Omental fat pad (tissue), 4 donors: ENCODE measurements around the gene ERP44. TPM values are rescaled to one million over a fixed set of nuclear protein-coding genes. Genes with fewer than 3 reads are reported as not detected.

Experiments used
- ATAC-seq: fragments of 150-250 bp; one replicate; pipeline ENCODE4 v1.9.1; 2016; ENCODE audit warnings: mild to moderate bottlenecking, moderate library complexity; ENCODE audit not compliant: low FRiP score
- DNase-seq: peaks from one replicate; pipeline ENCODE4 v3.0.0-alpha.2; 2019; ENCODE audit warnings: low spot score
- total RNA-seq, 4 donors: library from RNA; depleted of rRNA; stranded (reverse); fragments of >200 nt; gene quantifications; one replicate each; pipeline ENCODE4 v1.1.0, GENCODE V29; 2016
- TF ChIP-seq, protein P1 (sequence below), 3 donors: fragments of 450-650 bp; IDR thresholded peaks; one replicate each; pipeline ENCODE4 v1.5.1; 2016 to 2017; ENCODE audit warnings: antibody characterized with exemption in 3 of 3, mild to moderate bottlenecking in 3 of 3, moderate library complexity in 2 of 3

ERP44 gene
- total RNA-seq, 4 donors from 2014 or later = 14.1 to 21.4 (median 16.1) TPM

DNA sequence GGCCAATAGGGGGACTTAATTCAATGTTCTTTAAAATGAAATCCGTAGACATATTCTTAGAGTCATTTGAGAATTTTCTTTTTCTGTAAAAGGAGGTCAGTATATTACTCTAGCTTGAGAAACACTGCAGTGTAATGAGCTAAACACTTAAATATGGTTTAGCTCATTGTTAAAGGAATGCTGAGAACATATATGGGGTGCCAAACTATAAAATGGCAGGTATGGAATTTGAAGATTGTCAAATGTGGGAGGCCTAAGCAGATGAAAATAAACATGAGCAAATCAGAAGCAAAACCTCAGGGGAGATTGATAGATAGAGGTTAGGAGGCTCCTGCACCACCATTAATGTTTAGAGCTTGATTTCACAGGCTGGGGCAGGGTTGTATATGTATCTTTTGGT is 134.5 kb downstream of the ERP44 start:
- TF ChIP-seq, protein P1, sequence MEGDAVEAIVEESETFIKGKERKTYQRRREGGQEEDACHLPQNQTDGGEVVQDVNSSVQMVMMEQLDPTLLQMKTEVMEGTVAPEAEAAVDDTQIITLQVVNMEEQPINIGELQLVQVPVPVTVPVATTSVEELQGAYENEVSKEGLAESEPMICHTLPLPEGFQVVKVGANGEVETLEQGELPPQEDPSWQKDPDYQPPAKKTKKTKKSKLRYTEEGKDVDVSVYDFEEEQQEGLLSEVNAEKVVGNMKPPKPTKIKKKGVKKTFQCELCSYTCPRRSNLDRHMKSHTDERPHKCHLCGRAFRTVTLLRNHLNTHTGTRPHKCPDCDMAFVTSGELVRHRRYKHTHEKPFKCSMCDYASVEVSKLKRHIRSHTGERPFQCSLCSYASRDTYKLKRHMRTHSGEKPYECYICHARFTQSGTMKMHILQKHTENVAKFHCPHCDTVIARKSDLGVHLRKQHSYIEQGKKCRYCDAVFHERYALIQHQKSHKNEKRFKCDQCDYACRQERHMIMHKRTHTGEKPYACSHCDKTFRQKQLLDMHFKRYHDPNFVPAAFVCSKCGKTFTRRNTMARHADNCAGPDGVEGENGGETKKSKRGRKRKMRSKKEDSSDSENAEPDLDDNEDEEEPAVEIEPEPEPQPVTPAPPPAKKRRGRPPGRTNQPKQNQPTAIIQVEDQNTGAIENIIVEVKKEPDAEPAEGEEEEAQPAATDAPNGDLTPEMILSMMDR (IDR thresholded peaks at IDR 0.05) = no peak
- DNase-seq (no peak), ATAC-seq (no peak)

DNA sequence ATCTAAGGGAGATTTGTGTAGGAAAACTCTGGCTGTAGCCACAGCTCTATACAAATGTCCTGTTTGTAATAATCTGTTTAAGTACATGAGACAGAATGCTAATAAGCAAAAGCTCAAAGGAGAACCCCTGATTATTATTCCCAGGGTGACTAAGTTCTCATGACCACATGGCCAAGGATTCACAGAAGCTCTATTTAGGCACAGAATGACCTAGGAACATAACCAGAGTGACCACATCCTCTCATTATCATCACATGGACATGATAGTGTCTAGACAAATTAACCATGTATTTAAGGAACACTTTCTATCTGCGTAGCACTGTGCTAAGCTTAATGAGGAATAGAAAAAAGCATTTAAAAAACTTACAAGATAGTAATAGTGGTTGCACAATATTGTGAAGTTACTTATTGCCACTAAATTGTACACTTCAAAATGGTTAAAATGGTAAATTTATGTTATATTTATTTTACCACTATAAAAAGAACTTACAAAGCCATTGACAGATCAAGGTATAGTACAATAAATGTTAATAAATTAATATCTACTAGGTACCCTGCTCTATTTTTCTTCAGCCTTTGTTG is 136.0 kb downstream of the ERP44 start:
- DNase-seq (no peak), ATAC-seq (no peak)
- TF ChIP-seq, protein P1 (IDR thresholded peaks at IDR 0.05) = no peak

DNA sequence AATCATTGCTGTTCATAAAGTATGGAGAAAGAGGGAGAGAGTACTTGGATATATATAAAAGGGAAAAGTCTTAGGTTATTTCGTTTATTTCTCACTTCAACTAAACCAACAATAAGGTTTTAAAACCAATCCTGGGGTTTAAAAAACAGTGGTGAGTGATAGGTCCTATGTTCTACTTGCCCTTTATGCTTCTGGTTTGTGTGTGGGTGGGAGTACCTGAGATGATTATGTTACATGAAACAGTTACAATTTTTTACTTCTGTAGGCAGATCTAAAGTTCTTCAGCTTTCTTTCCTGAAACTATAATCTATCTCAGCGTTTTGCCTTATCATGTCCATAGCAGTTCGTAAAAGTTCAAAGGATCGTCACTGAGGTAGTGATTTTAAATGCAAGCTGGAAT is 143.2 kb downstream of the ERP44 start:
- ATAC-seq = no peak

DNA sequence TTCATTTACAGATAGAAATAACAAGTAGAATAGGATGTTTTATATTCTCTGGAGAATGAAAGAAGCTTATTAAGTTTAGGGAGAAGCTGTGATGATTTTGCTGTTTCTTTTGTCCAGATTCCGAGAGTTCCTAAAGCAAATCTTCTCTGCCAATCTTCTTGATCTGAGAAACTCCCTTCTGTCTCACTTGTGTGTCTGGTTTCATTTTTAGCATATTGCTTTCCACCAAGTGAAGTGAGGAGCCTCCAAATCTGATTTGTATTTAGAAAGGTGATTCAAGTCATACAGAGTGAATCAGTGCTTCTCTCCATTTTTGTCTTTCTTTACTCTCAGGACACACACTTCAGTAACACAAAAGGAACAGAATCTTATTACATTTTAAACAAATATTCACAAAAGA is 144.0 kb downstream of the ERP44 start:
- TF ChIP-seq, protein P1 (IDR thresholded peaks at IDR 0.05) = no peak
- DNase-seq (no peak), ATAC-seq (no peak)

More for the DNA sequence above, 143.2 kb downstream of the ERP44 start:
- DNase-seq = no peak
- TF ChIP-seq, protein P1 (IDR thresholded peaks at IDR 0.05) = no peak

DNA sequence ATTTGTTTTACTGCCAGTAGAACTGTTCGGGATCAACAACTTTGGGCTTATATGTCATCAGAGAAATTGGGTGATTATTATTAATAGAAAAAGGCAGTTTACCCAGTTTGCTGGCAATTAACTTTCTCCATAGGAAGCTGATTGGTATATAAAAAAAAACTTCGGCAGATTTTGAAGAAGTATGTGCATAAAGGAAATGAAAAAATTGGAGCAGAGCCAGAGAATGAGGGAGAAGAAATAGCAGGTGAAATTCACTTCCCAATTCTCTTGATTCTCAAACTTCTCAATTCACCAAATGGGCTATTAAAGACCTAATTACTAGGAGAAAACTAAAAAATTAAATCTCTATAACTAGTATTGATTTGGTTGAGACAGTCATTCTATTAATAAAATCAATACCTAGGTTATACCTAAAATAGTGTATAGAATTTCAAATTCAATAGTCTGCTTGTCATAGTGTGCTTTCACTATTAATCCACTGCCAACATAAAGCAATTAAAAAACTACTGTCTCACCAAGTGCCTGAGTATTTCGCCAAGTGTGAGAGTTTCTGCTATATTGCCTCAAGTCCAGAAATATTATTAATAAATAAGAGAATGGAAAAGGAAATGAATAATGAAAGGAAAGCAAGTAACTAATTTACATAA is 144.8 kb downstream of the ERP44 start:
- DNase-seq (no peak), ATAC-seq (no peak)
- TF ChIP-seq, protein P1 (IDR thresholded peaks at IDR 0.05) = no peak

DNA sequence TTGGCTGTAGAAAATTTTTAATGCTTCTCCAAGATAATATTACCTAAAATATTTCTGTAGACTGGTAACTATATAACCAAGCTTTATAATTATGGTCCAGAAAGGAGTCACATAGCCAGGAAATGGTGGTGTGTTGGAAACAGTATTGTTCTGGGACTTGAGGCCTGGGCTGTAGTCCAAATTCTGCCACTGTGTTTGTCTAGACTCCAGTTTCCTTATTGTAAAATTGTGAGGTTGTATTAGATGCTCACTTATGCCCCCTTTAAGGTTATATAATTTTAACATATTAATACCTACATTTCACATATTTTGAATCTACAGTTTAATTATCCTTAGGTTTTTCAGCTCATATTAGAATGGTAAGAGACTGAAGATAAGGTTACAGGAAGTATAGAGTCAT is 149.9 kb downstream of the ERP44 start:
- TF ChIP-seq, protein P1 (IDR thresholded peaks at IDR 0.05) = no peak
- ATAC-seq = no peak
- no peak for DNase-seq

DNA sequence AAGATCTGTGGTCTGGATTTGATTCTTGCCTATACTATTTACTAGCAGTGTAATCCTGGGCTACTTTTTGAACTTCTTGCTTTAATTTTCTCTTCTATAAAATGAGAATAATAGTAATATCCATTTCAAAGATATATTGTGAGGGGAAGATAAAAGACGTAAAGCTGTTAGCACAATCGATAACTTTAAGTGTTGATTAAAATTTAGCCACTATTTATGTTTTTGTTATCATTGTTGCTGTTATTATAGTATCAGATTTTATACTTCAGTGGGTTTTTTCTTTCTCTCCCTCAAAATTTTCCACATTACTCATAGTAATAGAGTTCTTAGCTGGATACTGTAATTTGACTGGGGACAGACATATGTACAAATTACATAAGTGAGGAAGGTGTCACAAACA is 150.3 kb downstream of the ERP44 start:
- TF ChIP-seq, protein P1 (IDR thresholded peaks at IDR 0.05) = no peak
- ATAC-seq (no peak), DNase-seq (no peak)
